ENCODE measurements around the gene PTEN. TPM values are rescaled to one million over a fixed set of nuclear protein-coding genes. Genes with fewer than 3 reads are reported as not detected.

Gene PTEN
- total RNA-seq, 1 donor from 2014 or later = 90.3 TPM

DNA sequence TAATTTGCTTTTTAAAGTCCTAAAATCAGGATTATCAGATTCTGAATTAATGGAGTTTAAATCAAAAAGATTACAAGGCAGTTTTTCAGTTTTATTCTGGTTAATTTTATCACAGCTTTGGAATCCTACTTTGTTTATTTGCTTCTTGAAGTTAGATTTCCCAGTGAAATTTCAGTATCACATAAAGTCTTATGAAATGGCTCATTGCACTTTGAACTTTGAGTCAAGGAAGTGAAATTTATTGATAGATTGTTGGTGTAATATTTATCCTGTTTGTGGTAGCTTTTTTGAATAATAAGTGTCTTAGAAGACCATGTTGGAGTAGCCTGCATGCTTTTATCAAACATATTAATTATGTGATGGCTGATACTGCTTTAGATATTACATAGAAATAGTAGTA, 92.6 kb downstream of the PTEN start:
- no peak for FAIRE-seq
- no peaks in the 10 kb centered on the region for H3K9me3 Mint-ChIP-seq (ENCODE audit: unreplicated experiment)
- peaks cover 12% of the 10 kb centered on the region for H4K20me1 ChIP-seq (ENCODE audit: insufficient read depth, low read length)

GRCh38 chr10:87957702-87958101, 94.3 kb downstream of the PTEN start:
- Histone ChIP-seq H3K27me3 (ENCODE audit: insufficient read depth, low read length) (no peaks in the 10 kb centered on the region), H3K4me2 (ENCODE audit: low read length) (no peak overlapping the region), H3K36me3 (ENCODE audit: insufficient read depth, low read length) (peaks cover 10% of the 10 kb centered on the region), H2AFZ (ENCODE audit: low read depth, low read length) (no peak overlapping the region), H3K79me2 (ENCODE audit: insufficient read depth, low read length) (peaks cover 5% of the 10 kb centered on the region), H3K4me1 (ENCODE audit: insufficient read depth, low read length) (peaks cover 19% of the 10 kb centered on the region), H4K20me1 (ENCODE audit: insufficient read depth, low read length) (peaks cover 4% of the 10 kb centered on the region), H3K9ac (ENCODE audit: low read length) (no peak overlapping the region), H3K9me3 (ENCODE audit: insufficient read depth, low read depth, low read length) (no peaks in the 10 kb centered on the region), H3K4me3 (ENCODE audit: insufficient read depth, low read depth, low read length) (no peak overlapping the region), H3K27ac (ENCODE audit: low read depth, low read length) (no peak overlapping the region)
- H3K9me3 Mint-ChIP-seq (ENCODE audit: unreplicated experiment) = no peaks in the 10 kb centered on the region
- no peak for TF ChIP-seq CTCF (IDR thresholded peaks at IDR 0.05; ENCODE audit: insufficient read depth, low read depth, low read length)
- TF ChIP-seq EZH2 (IDR thresholded peaks at IDR 0.05; ENCODE audit: insufficient read depth, low read length) = no peak
- peak; percentile 67 for FAIRE-seq
- no peak for DNase-seq (ENCODE audit: low read depth)
- H3K4me1 Mint-ChIP-seq (ENCODE audit: low read depth, unreplicated experiment) = peaks cover 17% of the 10 kb centered on the region
- no peaks in the 10 kb centered on the region for H3K27me3 Mint-ChIP-seq (ENCODE audit: low read depth, unreplicated experiment)
- no peak overlapping the region for H3K27ac Mint-ChIP-seq (ENCODE audit: unreplicated experiment)
- H3K36me3 Mint-ChIP-seq (ENCODE audit: low read depth, unreplicated experiment) = peaks cover 15% of the 10 kb centered on the region
- H3K4me3 Mint-ChIP-seq (ENCODE audit: unreplicated experiment) = no peak overlapping the region

More for the DNA sequence above, 92.6 kb downstream of the PTEN start:
- H3K36me3 ChIP-seq (ENCODE audit: insufficient read depth, low read length) = peaks cover 17% of the 10 kb centered on the region
- no peak overlapping the region for H3K4me2 ChIP-seq (ENCODE audit: low read length)
- no peaks in the 10 kb centered on the region for H3K27me3 ChIP-seq (ENCODE audit: insufficient read depth, low read length)
- peaks cover 11% of the 10 kb centered on the region for H3K79me2 ChIP-seq (ENCODE audit: insufficient read depth, low read length)
- no peak overlapping the region for H3K9ac ChIP-seq (ENCODE audit: low read length)
- Mint-ChIP-seq H3K4me3 (ENCODE audit: unreplicated experiment) (no peak overlapping the region), H3K36me3 (ENCODE audit: low read depth, unreplicated experiment) (peaks cover 25% of the 10 kb centered on the region), H3K4me1 (ENCODE audit: low read depth, unreplicated experiment) (peaks cover 11% of the 10 kb centered on the region), H3K27ac (ENCODE audit: unreplicated experiment) (no peak overlapping the region), H3K27me3 (ENCODE audit: low read depth, unreplicated experiment) (no peaks in the 10 kb centered on the region)
- no peak overlapping the region for H2AFZ ChIP-seq (ENCODE audit: low read depth, low read length)
- H3K9me3 ChIP-seq (ENCODE audit: insufficient read depth, low read depth, low read length) = no peaks in the 10 kb centered on the region
- H3K27ac ChIP-seq (ENCODE audit: low read depth, low read length) = no peak overlapping the region
- H3K4me1 ChIP-seq (ENCODE audit: insufficient read depth, low read length) = peaks cover 12% of the 10 kb centered on the region
- TF ChIP-seq CTCF (IDR thresholded peaks at IDR 0.05; ENCODE audit: insufficient read depth, low read depth, low read length) (no peak), EZH2 (IDR thresholded peaks at IDR 0.05; ENCODE audit: insufficient read depth, low read length) (no peak)
- no peak overlapping the region for H3K4me3 ChIP-seq (ENCODE audit: insufficient read depth, low read depth, low read length)
- DNase-seq (ENCODE audit: low read depth) = no peak

GRCh38 chr10:87960230-87960629, 96.8 kb downstream of the PTEN start:
- H3K27me3 ChIP-seq (ENCODE audit: insufficient read depth, low read length) = no peaks in the 10 kb centered on the region
- peaks cover 9% of the 10 kb centered on the region for H3K79me2 ChIP-seq (ENCODE audit: insufficient read depth, low read length)
- peak overlapping the region; percentile 80 for H3K27ac ChIP-seq (ENCODE audit: low read depth, low read length)
- H3K9ac ChIP-seq (ENCODE audit: low read length) = no peak overlapping the region
- H3K27me3 Mint-ChIP-seq (ENCODE audit: low read depth, unreplicated experiment) = no peaks in the 10 kb centered on the region
- H3K36me3 Mint-ChIP-seq (ENCODE audit: low read depth, unreplicated experiment) = peaks cover 9% of the 10 kb centered on the region
- H4K20me1 ChIP-seq (ENCODE audit: insufficient read depth, low read length) = peaks cover 11% of the 10 kb centered on the region
- no peak for TF ChIP-seq CTCF (IDR thresholded peaks at IDR 0.05; ENCODE audit: insufficient read depth, low read depth, low read length)
- no peak for TF ChIP-seq EZH2 (IDR thresholded peaks at IDR 0.05; ENCODE audit: insufficient read depth, low read length)
- DNase-seq (ENCODE audit: low read depth) = peak; percentile 49
- no peak for FAIRE-seq
- peaks cover 17% of the 10 kb centered on the region for H3K4me1 Mint-ChIP-seq (ENCODE audit: low read depth, unreplicated experiment)
- no peak overlapping the region for H3K4me3 Mint-ChIP-seq (ENCODE audit: unreplicated experiment)
- H2AFZ ChIP-seq (ENCODE audit: low read depth, low read length) = no peak overlapping the region
- H3K4me2 ChIP-seq (ENCODE audit: low read length) = peak overlapping the region; percentile 30
- H3K9me3 ChIP-seq (ENCODE audit: insufficient read depth, low read depth, low read length) = no peaks in the 10 kb centered on the region
- H3K36me3 ChIP-seq (ENCODE audit: insufficient read depth, low read length) = peaks cover 12% of the 10 kb centered on the region
- H3K4me1 ChIP-seq (ENCODE audit: insufficient read depth, low read length) = peaks cover 19% of the 10 kb centered on the region
- no peaks in the 10 kb centered on the region for H3K9me3 Mint-ChIP-seq (ENCODE audit: unreplicated experiment)
- H3K27ac Mint-ChIP-seq (ENCODE audit: unreplicated experiment) = no peak overlapping the region
- no peak overlapping the region for H3K4me3 ChIP-seq (ENCODE audit: insufficient read depth, low read depth, low read length)
